ENCODE data around the gene PBRM1. TPM values are rescaled to one million over a fixed set of nuclear protein-coding genes. Genes with fewer than 3 reads are reported as not detected.
A peak's percentile ranks its signal among the peaks of the same experiment; 100 is the strongest.

The PBRM1 gene

DNA sequence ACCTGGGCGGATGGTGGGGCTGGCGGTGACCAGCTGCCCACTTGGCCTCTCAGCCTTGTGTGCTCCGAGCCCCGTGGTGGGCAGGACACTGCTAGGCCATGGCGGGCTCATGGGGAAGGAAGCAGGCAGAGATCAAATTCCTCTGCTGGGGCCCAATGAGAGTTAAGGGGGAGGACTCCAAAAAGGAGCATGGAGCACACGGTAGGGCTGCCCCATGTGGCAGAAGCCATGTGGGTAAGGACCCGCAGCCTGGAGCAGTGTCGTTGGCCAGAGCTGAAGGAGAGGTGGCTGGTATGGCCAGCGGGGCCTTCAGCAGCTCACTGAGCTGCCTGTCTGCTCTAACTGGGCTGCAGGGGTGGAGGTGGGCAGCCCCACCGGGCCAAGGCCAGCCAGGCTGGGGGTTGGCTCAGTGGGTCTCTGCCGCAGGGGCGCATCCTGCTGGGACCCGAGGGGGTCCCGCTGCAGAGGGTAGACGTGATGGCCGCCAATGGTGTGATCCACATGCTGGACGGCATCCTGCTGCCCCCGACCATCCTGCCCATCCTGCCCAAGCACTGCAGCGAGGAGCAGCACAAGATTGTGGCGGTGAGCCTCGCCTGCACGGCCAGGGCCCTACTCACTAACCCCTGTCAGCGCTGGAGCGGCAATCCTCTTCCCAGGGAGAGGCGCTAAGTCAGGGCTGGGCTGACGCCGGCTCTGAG, 179.3 kb downstream of the PBRM1 start:
- H3K9ac ChIP-seq (ENCODE audit: low read depth, low read length) = no peak overlapping the region
- H3K4me3 ChIP-seq (ENCODE audit: low read length) = no peak overlapping the region
- peaks cover 22% of the 10 kb centered on the region for H3K27me3 ChIP-seq (ENCODE audit: control insufficient read depth, insufficient read depth, low read length)
- H3K4me2 ChIP-seq (ENCODE audit: low read length) = no peak overlapping the region
- no peaks in the 10 kb centered on the region for H3K36me3 ChIP-seq (ENCODE audit: insufficient read depth, low read length)
- no peaks in the 10 kb centered on the region for H3K9me3 ChIP-seq (replicated peaks; ENCODE audit: low read length)
- peaks cover 14% of the 10 kb centered on the region for H3K4me1 ChIP-seq (ENCODE audit: control insufficient read depth, insufficient read depth, low read length)

- Histone ChIP-seq H3K4me1 (ENCODE audit: control insufficient read depth, insufficient read depth, low read length) (peaks cover 14% of the 10 kb centered on the region), H3K9me3 (replicated peaks; ENCODE audit: low read length) (no peaks in the 10 kb centered on the region), H3K9ac (ENCODE audit: low read depth, low read length) (no peak overlapping the region), H3K36me3 (ENCODE audit: insufficient read depth, low read length) (no peaks in the 10 kb centered on the region), H3K4me2 (ENCODE audit: low read length) (no peak overlapping the region), H3K27me3 (ENCODE audit: control insufficient read depth, insufficient read depth, low read length) (peaks cover 9% of the 10 kb centered on the region), H3K4me3 (ENCODE audit: low read length) (no peak overlapping the region)
Measured at GRCh38 chr3:52504977-52505376, 180.7 kb downstream of the PBRM1 start.

GRCh38 chr3:52503788-52504424, 181.8 kb downstream of the PBRM1 start:
- no peaks in the 10 kb centered on the region for H3K36me3 ChIP-seq (ENCODE audit: insufficient read depth, low read length)
- H3K9me3 ChIP-seq (replicated peaks; ENCODE audit: low read length) = no peaks in the 10 kb centered on the region
- H3K4me1 ChIP-seq (ENCODE audit: control insufficient read depth, insufficient read depth, low read length) = peaks cover 18% of the 10 kb centered on the region
- H3K27me3 ChIP-seq (ENCODE audit: control insufficient read depth, insufficient read depth, low read length) = peaks cover 5% of the 10 kb centered on the region
- no peak overlapping the region for H3K4me3 ChIP-seq (ENCODE audit: low read length)
- H3K4me2 ChIP-seq (ENCODE audit: low read length) = no peak overlapping the region
- H3K9ac ChIP-seq (ENCODE audit: low read depth, low read length) = no peak overlapping the region

- Histone ChIP-seq H3K36me3 (ENCODE audit: insufficient read depth, low read length) (no peaks in the 10 kb centered on the region), H3K27me3 (ENCODE audit: control insufficient read depth, insufficient read depth, low read length) (peaks cover 5% of the 10 kb centered on the region), H3K4me3 (ENCODE audit: low read length) (no peak overlapping the region), H3K4me1 (ENCODE audit: control insufficient read depth, insufficient read depth, low read length) (peaks cover 28% of the 10 kb centered on the region), H3K4me2 (ENCODE audit: low read length) (no peak overlapping the region), H3K9ac (ENCODE audit: low read depth, low read length) (no peak overlapping the region), H3K9me3 (replicated peaks; ENCODE audit: low read length) (no peaks in the 10 kb centered on the region)
Measured at GRCh38 chr3:52502808-52503350, 182.8 kb downstream of the PBRM1 start.

DNA sequence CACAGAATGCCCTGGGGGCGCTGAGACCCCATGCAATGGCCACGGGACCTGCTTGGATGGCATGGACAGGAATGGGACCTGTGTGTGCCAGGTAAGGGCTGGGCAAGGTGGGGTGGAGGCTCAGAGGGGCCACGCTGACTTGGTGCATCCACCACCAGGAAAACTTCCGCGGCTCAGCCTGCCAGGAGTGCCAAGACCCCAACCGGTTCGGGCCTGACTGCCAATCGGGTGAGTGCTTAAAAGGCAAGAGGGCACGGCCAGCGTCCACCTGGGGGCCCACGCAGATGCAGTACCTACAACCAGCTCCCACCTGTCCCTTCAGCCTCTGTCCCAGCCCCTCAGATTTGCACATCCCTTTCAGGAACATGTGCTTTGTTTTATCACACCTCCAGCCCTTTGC, 183.7 kb downstream of the PBRM1 start:
- no peak overlapping the region for H3K4me2 ChIP-seq (ENCODE audit: low read length)
- no peak overlapping the region for H3K9ac ChIP-seq (ENCODE audit: low read depth, low read length)
- H3K4me1 ChIP-seq (ENCODE audit: control insufficient read depth, insufficient read depth, low read length) = peaks cover 23% of the 10 kb centered on the region
- peaks cover 5% of the 10 kb centered on the region for H3K27me3 ChIP-seq (ENCODE audit: control insufficient read depth, insufficient read depth, low read length)
- no peaks in the 10 kb centered on the region for H3K9me3 ChIP-seq (replicated peaks; ENCODE audit: low read length)
- H3K36me3 ChIP-seq (ENCODE audit: insufficient read depth, low read length) = no peaks in the 10 kb centered on the region
- no peak overlapping the region for H3K4me3 ChIP-seq (ENCODE audit: low read length)

GRCh38 chr3:52501046-52501445, 184.7 kb downstream of the PBRM1 start:
- Histone ChIP-seq H3K4me3 (ENCODE audit: low read length) (no peak overlapping the region), H3K9ac (ENCODE audit: low read depth, low read length) (no peak overlapping the region), H3K4me2 (ENCODE audit: low read length) (no peak overlapping the region), H3K36me3 (ENCODE audit: insufficient read depth, low read length) (no peaks in the 10 kb centered on the region), H3K27me3 (ENCODE audit: control insufficient read depth, insufficient read depth, low read length) (peaks cover 5% of the 10 kb centered on the region), H3K9me3 (replicated peaks; ENCODE audit: low read length) (no peaks in the 10 kb centered on the region), H3K4me1 (ENCODE audit: control insufficient read depth, insufficient read depth, low read length) (peaks cover 23% of the 10 kb centered on the region)

- H3K4me2 ChIP-seq (ENCODE audit: low read length) = peak overlapping the region; percentile 49
- H3K4me1 ChIP-seq (ENCODE audit: control insufficient read depth, insufficient read depth, low read length) = peaks cover 31% of the 10 kb centered on the region
- no peak overlapping the region for H3K9ac ChIP-seq (ENCODE audit: low read depth, low read length)
- H3K36me3 ChIP-seq (ENCODE audit: insufficient read depth, low read length) = peaks cover under 1% of the 10 kb centered on the region
- H3K9me3 ChIP-seq (replicated peaks; ENCODE audit: low read length) = no peaks in the 10 kb centered on the region
- no peak overlapping the region for H3K4me3 ChIP-seq (ENCODE audit: low read length)
- H3K27me3 ChIP-seq (ENCODE audit: control insufficient read depth, insufficient read depth, low read length) = no peaks in the 10 kb centered on the region
Measured at GRCh38 chr3:52498137-52499054, 187.3 kb downstream of the PBRM1 start.

DNA sequence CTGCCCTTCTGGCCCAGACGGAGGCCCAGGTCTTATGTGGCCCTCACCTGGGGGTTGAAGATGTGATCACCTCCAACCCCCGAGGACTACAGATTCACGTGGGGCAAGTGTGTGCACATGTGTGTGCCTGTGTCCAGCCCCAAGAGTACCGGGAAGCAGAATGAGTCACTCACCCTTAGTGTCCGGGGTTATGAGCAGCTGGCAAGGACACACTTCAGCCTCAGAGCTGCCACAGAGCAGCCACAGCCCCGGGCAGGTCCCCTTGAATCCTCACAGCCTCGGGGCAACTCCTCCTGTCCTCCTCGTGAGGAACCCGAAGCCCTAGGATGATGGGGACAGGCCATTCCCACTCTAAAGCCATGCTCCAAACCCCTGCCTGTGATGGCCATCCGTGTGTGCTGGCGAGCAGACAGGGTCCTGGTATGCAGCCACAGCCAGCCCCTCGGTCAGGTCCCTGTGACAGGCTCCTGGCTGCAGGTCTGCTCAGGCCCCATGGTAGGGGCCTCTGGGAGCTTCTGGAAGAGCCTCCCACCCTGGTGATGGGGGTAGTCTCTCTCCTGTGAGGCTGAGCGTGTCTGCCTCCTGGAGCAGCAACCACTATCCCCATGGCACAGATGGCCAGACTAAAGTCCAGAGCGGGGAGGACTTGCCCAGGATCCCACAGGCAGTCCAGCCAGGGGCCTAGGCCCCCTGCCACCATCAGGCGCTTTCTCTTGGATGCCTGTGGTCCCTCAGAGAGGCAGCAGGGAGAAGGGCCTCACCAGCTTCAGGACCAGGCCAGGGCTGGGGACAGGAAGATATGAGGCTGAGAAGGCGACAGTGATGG, 189.7 kb downstream of the PBRM1 start:
- Histone ChIP-seq H3K4me1 (ENCODE audit: control insufficient read depth, insufficient read depth, low read length) (peaks cover 31% of the 10 kb centered on the region), H3K4me3 (ENCODE audit: low read length) (no peak overlapping the region), H3K9me3 (replicated peaks; ENCODE audit: low read length) (no peaks in the 10 kb centered on the region), H3K36me3 (ENCODE audit: insufficient read depth, low read length) (peaks cover 24% of the 10 kb centered on the region), H3K9ac (ENCODE audit: low read depth, low read length) (no peak overlapping the region), H3K4me2 (ENCODE audit: low read length) (no peak overlapping the region), H3K27me3 (ENCODE audit: control insufficient read depth, insufficient read depth, low read length) (no peaks in the 10 kb centered on the region)

Small RNAs within 50 kb of the gene (small RNA-seq; reads per million reads assigned to genes)
- gene AC006254.2 (not detected), gene RF00569 (19,967 reads per million, percentile 100 among the genes with 10 or more reads in this experiment), gene RF01183 (not detected), gene RNU6-856P (not detected), gene RNU6ATAC16P (not detected), gene SNORD19 (not detected), gene SNORD19B (not detected), gene SNORD69 (822 reads per million, percentile 99 among the genes with 10 or more reads in this experiment)
